Measurements from ENCODE around the gene NID1.

Gene NID1

GRCh38 chr1:236065509-236066005 is 667 bp upstream of the NID1 start:
- no peak for DNase-seq

DNA sequence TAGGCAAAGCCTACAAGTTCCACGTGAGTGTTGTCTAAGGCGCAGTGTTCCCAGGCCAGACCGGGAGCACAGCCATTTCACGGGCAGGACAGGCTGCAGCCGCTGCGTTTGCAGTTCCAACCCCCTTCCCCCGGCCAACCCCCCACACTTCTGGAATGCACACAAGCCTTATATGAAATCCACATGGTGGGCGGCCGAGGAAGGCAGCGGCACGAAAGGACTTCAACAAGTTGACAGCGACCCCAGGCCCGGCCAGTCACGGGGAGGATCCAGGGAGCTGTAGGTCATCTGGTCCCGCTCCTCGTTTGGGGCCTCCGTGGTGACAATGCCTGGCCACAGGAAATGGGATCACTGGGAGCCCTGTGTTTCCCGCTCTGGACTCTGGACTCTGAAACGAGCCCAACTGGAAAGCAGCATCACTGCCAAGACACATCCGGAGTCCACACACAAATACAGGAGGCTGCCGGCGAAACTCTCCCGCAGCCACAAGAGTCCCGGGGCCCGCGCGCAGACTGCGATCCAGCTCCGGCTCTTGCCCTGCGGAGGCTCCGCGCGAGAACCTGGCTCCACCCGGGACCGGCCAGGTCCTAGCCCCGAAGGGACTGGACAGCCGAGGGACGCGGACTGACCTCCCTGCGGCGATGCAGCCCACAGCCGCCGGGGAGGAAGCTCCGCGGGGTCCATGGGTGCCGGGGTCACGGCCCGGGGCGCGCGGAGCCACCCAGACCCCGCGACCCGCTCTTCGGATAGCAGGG is 794 bp downstream of the NID1 start:
- peak; percentile 5 for DNase-seq

DNA sequence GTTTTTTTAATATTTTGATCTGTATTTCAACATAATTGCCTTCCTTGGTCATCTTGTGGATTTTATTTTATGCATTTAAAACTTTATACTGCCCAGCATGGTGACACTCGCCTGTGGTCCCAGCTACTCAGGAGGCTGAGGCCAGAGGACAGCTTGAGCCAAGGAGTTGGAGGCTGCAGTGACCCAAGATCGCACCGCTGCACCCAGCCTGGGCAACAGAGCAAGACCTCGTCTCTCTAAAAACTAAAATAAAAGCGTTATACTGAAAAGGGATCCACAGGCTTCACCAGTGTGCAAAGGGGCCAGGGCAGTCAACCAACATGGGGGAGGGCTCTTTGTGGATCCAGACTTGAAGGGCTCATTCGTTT is 1.4 kb downstream of the NID1 start:
- no peak for DNase-seq

DNA sequence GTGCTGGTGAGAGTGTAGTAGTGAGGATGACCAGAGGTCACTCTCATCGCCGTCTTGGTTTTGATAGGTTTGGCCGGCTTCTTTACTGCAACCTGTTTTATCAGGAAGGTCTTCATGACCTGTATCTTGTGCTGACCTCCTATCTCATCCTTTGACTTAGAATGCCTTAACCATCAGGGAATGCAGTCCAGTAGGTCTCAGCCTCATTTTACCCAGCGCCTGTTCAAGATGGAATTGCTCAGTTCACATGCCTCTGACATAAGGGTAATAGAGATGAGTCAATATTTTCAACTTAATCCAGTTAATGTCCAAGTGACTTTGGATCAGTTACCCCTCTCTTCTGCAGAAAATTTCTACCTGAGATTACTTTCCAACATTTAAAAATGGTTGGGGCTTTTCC is 4.6 kb downstream of the NID1 start:
- DNase-seq, result no peak

DNA sequence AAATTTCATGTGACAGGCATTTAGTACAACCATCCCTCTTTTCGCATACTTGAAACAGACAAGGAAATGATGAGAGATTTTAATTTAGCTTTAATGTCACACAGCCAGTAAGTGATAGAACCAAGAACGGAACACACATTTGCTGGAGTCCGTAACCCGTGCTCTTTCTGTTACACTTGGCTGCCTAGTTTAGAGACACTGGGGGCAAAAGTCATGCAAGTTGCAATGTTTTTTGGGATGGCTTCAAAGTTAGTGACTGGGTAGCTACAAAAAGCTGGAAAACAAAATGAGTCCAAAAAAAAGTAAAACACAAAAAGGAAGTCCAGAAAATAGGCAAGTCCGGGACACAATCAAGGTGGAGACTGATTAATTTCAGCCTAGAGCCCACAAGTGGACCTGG is 5.9 kb downstream of the NID1 start:
- DNase-seq, result no peak

DNA sequence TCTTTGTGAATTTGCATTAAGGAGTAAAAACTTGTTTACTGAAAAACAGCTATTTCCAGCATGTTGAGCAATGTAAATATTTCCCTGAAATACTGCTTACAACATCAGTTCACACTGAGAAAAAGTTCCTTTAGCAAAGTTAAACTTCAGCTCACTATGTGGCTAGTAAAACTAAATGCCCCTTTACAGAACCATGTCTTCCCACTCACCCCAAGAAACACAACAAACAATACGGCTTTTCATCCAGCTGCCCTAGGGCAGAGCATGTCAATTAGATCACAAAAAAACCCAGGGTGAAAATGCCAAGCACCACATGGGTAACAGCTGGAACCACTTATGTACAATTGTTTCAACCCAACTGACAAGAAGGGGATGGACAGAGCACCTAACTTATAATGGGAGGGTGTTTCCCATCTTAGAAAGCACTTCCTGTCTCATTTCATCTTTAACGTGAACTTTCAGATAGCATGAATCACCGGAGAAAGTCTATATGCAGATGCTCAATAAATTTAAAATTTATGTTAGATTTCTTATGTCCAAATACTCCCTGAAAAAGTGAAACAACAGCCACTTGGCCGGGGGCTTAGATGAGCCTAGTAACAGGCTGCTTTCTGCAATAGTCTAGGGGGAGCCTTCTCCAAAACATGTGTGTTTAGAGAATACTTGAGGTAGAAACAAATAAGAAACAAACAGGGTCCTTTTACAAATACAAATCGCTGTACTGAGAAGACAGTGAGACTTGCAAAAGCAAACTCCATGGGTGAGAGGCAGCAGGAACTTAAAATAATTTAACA is 6.6 kb downstream of the NID1 start:
- DNase-seq, result no peak

DNA sequence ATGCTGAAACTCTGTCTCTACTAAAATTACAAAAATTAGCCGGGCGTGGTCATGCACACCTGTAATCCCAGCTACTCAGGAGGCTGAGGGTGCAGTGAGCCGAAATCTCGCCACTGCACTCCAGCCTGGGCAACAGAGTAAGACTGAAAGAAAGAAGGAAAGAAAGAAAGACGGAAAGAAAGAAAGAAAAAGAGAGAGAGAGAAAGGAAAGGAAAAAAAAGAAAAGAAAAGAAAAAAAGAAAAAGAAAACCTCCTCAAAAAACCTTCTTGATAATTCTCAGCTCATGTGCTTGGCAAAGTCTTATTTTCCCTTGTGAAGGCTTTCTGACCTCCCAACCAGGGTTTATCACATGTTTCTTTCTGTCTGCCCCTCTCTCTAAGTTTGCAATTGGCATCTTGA is 7.3 kb downstream of the NID1 start:
- no peak for DNase-seq

- no peak for DNase-seq
Measured at GRCh38 chr1:236052232-236052993, 12.5 kb downstream of the NID1 start.

- DNase-seq, result no peak
Measured at GRCh38 chr1:236051242-236051791, 13.6 kb downstream of the NID1 start.

DNA sequence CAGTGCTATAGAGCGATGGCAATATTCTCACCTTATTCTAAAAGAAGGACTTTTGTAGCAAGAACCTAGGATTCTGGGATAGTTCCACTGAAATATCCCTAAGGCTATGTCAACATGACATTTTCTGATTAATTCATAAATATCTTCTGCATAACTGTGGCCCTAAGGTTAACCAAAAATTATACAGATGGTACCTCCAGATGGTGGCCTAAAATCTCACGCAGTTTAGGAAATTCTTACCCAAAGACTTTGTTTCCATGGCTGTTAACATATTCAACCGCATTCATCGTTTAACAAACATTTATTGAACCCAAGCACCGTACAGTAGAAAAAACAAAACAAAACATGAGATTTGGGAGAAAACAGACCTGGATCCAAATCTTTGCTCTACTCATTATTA is 19.1 kb downstream of the NID1 start:
- no peak for DNase-seq

DNA sequence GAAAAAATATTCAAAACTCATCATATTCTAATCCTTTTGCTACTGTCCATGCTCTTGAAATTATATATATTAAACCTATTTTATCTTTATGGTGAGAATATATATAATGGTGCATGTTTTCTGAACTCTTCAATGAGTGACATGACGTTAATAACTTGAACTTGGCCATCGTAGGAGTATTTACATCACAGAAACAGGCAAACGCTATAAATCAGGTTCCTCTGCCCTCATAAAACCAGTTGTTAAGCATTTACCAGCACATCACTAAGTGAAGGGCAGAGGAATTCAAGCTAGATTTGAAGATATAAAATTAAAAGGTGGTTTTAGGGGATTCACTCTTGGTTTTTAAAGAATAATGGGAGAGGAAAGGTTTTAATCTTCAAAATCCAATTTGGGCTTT is 20.5 kb downstream of the NID1 start:
- DNase-seq, result no peak

GRCh38 chr1:236041631-236042618 is 23.0 kb downstream of the NID1 start:
- DNase-seq, result no peak

- DNase-seq, result no peak
Measured at GRCh38 chr1:236039740-236040685, 24.9 kb downstream of the NID1 start.

DNA sequence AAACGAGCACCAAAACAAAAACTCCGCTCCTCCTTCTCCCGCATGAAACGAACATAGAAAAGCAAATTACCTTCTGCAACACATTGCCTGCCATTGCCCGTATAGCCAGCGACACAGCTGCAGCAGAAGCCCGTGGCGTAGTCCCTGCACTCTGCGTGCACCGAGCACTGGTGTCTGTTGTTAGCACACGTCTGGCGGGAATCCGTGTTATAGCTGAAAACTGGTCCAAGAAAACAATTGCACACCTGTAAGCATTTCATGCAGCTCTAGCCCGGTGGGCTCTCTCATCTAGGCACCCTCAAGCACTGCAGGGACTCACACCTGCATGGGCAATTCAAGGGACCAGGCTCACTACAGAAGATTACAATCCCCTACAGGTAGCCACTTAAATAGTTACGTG is 26.9 kb downstream of the NID1 start:
- DNase-seq, result no peak

DNA sequence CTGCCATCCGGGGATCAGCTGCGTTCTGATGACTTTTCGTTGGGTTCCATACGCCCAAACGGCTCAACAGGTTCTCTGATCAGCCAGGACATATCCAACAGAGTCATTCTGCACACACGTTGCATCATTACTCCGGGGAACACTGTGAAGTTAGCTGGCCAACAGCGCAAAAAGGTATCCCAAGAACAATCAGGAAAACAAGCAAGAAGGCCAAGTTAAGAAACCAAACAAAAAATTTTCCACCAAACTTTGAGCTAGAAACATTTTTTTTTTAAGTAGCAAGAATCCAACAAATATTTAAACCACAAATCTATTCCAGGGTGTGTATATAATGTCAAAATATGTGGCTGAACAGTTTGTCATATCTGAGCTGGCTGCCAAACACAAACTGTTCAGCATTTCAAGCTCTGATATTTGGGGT is 29.2 kb downstream of the NID1 start:
- DNase-seq, result no peak

- no peak for DNase-seq
Measured at GRCh38 chr1:236033336-236033735, 31.6 kb downstream of the NID1 start.

DNA sequence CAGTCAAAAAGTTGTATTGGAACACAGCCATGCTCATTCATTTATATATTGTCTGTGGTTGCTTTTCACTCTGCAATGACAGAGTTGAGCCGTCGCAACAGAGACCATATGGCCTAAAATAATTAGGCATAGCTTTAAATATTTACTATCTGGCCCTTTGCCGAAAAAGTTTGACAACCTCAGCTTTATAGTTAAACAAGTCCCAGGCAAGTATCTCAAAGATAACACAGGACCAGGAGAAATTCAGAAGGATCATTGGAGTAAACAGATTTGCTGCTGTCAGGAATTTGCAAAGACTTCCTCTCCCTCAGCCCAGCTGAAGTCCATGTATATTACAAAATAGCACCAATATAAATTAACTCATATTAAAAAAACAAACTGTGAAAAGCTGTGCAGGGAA is 34.4 kb downstream of the NID1 start:
- DNase-seq, result no peak

DNA sequence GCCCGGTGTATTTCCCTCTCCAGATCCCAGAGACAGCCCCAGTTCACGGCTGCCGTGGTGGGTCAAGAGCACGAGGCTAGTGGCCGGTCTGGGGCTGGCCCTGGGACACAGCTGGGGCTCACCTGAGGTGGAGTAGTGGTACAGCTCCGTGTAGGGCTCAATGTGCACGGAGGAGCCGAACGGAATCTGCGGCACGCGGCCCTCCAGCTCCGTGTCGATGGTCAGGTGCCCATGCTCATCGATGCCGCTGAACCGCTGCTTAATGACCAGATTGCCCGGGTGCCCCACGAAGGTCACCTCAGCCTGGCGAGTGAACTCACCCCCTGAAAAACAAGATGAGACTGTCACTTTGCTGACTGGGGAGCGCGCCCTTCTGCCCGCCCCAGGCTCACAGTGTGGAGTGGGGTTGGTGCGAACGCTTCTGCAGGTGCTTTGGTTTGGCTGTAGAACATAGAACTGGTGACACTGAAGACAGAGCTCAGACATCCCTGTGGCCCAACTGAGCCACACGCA is 35.4 kb downstream of the NID1 start:
- no peak for DNase-seq

DNA sequence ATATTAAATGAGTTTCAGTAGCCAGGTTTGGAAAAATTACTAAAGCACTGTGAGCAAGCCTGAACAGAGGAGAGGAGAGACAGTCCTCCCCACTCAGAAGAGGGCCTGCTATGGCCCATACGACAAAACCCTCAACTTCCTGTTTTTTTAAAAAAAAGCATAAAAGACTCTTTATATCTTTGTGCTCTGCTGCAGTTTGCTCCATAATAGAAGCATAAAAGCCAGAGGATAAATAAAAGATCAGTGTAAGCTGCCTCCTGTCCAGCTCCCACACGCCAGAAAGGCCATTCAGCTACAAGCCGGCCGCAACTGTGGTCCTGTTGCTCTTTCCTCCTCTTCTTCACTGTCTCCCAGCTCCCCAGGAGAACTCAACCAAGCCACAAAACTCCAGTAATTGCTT is 37.8 kb downstream of the NID1 start:
- DNase-seq, result peak; percentile 6

GRCh38 chr1:236025836-236026235 is 39.1 kb downstream of the NID1 start:
- no peak for DNase-seq

DNA sequence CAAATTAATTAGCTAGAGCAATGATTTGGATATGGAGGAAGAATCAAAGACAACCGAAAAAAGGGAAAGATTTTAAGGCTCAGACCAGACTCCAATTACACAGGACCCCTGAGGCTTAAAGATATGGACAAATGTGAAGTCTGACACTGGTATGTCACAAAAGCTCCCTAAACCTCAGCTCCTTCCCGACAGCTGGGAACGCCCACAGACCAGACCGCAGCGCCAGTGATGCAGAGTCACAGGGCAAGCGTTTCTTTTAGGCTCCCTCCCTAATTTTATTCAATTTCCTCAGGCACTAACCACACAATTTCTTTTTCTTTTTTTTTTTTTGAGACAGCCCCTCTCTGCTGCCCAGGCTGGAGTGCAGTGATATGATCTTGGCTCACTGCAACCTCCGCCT is 40.2 kb downstream of the NID1 start:
- DNase-seq, result no peak

All from CD4-positive, alpha-beta T cell treated with Interleukin-6 for 4 hours (primary cell).